GM21360 (cell line): ENCODE results near the gene DOCK10.
"Not testable (repeated sequence)": the region's sequence is repeated elsewhere in the genome, so short reads cannot be mapped to it uniquely, and the experiment has no call there.

Source experiments
- ATAC-seq: cut with Tn5 transposase; IDR thresholded peaks from one replicate; pipeline ENCODE4 v1.9.1; 2021; ENCODE audit warnings: mild to moderate bottlenecking, moderate library complexity; ENCODE audit not compliant: unreplicated experiment

The DOCK10 gene

GRCh38 chr2:224951723-224952481 lies 90.4 kb downstream of the DOCK10 start:
- ATAC-seq = peak; percentile 32

- ATAC-seq = no peak
Observed at GRCh38 chr2:224948859-224949258, 93.4 kb downstream of the DOCK10 start.

DNA sequence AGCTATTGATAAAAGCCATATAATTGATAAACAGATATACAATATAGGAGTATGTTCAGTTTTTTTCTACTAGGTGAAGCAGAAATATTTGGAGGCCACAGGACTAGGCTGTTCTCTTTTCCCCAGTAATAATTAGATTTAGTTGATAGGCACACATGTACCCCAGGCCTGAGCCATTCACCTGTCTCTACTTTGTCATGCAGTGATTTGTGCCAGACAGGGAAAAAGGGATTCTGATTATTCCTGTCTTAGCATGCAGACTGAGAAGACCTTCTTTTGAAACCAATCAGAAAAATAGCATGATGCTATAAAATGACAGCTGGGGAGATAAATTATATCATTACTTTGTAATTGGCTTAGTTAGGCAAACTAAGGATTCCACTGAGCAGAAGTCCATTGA lies 94.3 kb downstream of the DOCK10 start:
- ATAC-seq = no peak

- no peak for ATAC-seq
Observed at GRCh38 chr2:224947566-224947965, 94.7 kb downstream of the DOCK10 start.

DNA sequence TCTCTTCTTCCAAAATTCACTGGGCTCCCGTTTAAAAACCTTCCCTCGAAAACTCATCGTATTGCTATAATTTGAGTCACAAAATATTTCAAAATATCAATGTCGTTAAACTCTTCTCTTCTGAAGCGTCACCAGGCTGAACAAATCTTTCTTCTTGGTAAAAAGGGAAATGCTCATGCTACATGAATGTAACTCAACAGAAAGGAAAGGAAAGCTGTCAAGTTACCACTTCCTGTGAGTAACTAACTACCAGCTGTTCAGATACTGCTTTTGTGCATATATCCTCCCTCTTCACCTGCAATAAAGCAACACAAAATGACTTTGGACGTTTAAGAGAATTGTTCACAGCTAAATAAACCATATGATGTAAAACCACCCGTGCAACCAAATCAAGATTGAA lies 95.4 kb downstream of the DOCK10 start:
- ATAC-seq = peak; percentile 53

DNA sequence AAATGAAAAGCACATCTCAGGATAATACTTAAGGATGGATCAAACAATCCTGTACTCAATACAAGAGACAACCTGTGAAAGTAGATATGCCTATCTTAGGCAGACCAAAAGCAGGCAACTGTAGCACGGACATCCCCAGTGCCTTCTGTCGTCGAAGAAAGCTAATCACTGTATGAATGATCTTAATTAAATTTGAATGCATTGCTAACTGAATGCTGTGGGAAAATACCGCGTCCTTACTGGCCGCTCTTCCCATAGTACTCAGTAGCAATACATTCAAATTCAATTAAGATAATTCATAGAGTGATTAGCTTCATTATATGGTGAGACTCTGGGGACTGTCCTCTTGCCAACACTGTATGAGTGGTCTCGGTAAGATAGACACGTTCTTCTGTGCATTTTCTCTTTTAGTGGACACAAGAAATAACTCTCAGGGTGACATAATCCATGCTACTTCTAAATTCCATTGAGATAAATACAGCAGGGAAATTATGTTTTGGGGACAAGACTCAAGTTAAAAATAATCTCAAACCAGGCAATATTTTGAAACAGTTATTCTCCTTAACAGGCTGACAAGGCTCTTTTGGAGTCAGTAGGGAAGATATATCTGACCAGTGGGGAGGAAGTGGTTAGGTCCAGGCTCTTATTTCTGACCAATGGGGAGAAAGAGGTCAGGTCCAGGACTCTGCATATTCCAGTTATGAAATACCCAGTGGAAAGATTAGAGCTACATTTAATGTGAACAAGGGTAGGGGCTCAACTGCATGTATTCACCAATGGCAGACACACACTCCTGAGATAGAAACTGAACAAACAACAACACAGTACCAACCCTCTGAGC lies 97.3 kb downstream of the DOCK10 start:
- ATAC-seq = no peak

GRCh38 chr2:224943601-224944041 lies 98.6 kb downstream of the DOCK10 start:
- ATAC-seq = not testable (repeated sequence)

- no peak for ATAC-seq
Observed at GRCh38 chr2:224941960-224942359, 100.3 kb downstream of the DOCK10 start.

DNA sequence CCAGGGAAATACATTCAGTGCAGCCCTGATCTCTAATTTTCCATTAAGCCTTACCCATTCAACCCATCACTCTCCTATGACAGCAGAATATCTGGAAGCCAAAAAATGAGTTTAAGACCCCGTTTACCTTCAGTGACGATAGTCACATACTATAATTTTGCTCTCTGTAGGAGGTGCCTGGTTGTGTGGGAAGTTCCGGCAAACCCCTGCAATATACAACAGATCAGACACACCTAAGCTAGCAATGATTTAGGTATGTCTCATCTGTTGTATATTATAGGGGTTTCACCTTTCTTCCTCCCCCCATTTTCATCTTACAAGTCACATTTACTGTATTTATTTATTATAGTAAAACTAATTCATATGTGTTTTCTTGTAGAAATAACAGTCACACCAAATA lies 101.7 kb downstream of the DOCK10 start:
- no peak for ATAC-seq

- ATAC-seq = peak; percentile 42
Observed at GRCh38 chr2:224938651-224939182, 103.6 kb downstream of the DOCK10 start.

GRCh38 chr2:224937887-224938286 lies 104.4 kb downstream of the DOCK10 start:
- ATAC-seq = peak; percentile 76

DNA sequence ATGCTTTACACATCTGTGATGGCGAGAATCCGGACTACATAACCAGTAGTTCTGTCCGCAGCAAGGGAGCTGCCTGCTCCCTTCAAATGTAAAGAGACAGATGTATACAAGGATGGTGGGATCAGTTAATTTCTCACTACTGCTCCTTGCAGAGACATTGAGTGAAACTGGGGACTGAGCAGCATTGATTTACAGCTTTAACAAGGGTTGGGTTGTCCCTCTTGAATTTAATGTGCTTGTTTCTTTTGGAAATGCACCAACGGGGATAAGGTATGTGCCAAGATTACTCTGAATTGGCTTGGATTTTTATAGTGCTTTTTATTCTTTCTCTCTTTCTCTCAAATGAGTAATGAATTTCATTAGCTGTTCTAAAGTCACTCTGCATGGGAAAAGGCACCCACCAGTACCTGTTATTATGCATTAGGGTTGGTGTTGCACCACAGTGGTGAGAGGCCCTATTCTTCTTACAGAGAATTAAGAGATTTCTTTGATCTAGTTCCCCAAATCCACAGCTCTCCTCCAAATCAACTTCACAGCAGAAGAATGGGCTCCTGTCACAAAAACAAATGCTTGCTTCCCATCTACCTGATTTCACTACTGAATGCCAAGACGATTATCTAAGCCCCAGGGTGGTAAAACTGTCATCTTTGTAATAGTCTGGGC lies 107.6 kb downstream of the DOCK10 start:
- no peak for ATAC-seq

DNA sequence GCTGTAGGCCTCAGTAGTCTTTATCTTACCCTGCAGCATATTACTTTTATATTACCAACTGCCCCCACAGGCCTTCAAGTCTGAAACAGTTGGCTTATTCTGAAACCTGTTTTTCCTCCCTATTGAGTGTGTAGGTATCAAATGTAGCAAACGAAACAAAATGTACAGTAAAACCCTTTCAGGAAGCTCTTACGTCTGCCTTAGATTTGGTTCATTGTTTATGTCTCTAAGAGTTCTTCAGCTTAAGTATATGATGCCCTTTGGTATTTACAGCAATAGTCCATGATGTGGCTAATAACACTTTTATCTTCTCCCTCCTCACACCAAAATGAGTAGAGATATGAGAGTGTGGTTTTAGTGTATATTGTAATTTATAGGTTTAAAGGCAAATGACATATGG lies 108.8 kb downstream of the DOCK10 start:
- ATAC-seq = no peak

- ATAC-seq = no peak
Observed at GRCh38 chr2:224932522-224932921, 109.7 kb downstream of the DOCK10 start.

DNA sequence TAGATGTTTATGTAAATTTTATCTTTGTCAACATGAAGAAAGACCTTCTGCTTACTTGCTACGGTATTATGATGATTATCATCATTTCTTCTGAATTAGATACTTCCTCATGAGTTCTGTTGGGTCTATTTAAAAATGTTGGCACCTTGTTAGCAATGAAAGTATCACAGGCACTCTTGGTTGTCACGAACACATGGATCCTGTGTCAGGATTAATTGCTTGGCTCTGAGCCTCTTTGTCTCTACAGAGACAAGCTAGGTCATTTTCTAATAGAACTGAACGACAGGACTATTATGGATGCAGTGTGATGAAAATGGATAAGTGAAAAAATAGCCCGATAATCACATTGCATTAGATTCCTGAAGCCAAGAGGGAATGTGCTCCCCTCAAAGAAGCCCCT lies 110.3 kb downstream of the DOCK10 start:
- ATAC-seq = no peak

- no peak for ATAC-seq
Observed at GRCh38 chr2:224930990-224931389, 111.3 kb downstream of the DOCK10 start.

DNA sequence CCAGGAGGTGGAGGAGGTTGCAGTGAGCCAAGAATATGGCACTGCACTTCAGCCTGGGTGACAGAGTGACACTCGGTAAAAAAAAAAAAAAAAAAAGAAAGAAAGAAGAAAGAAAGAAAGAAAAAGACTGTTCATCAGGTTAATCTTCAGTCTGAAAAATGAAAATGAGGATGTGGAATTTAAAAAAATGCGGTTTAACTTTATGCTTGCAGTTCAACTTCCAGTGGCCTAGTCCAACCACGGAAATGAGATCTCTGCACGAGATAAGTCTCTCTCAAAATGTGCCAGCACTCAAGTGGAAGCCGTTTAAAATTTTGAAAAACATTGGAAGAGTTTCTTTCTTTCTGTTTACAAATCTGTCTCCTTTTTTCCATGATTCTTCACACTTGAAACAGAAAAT lies 112.1 kb downstream of the DOCK10 start:
- ATAC-seq = no peak

GRCh38 chr2:224929512-224929911 lies 112.8 kb downstream of the DOCK10 start:
- no peak for ATAC-seq

DNA sequence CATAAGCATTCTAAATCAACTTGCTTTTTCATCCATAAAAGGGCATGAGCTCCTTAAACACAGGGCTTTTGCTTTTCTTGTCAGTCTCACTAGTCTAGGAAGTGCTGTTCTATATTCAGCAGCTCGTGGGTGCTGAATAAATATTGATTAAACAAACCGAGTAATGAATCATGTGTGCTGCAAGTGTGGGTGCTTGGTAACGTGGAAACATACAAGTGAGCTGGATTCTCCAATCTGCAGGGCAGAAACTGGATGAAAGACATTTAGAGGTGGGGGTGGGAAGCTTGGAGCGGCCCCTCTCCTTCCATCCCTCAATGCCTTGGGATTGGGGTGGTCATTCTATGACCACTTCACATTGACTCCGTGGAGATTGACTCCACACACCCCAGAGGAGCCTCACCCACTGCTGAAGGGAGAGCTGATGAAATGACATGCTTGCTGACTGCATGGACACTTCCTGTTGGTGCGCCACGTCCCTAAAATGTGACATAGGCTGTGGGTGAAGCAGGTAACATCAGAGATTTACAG lies 114.6 kb downstream of the DOCK10 start:
- ATAC-seq = no peak

- ATAC-seq = no peak
Observed at GRCh38 chr2:224927011-224927410, 115.3 kb downstream of the DOCK10 start.

- ATAC-seq = peak; percentile 30
Observed at GRCh38 chr2:224925810-224926100, 116.5 kb downstream of the DOCK10 start.
